ENCODE measurements around the gene SV2B. TPM values are rescaled to one million over a fixed set of nuclear protein-coding genes. Genes with fewer than 3 reads are reported as not detected.

Gene SV2B
- total RNA-seq, 1 experiment from 2014 or later = not detected

DNA sequence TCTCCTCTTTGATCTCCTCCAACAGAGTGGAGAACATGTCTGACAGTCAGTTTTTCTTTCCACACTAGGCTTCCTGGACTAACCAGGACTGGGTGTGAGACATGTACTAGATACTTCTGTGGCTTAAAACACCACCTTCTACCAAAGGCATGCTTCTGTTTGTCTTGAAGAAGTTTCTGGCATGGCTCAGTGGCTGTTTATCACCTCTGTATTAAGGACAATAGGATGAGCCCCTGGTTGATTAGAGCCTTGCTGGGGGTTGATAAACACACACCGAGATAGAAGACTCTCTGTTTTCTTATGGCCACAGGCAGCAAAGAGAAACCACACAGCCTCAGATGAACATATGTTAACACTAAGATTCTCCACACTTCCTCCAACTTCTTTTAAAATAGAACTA is 40.5 kb downstream of the SV2B start:
- H3K4me3 ChIP-seq (replicated peaks in 1 of 2; ENCODE audit: low read depth in 1 of 2, low read length in 2 of 2) = no peak overlapping the region
- no peak overlapping the region for H3K4me2 ChIP-seq (ENCODE audit: low read length)
- RAD21 ChIA-PET (ENCODE audit: low non-redundant PET in 1 of 2, low total read pairs in 2 of 2, uncharacterized antibody in 2 of 2, unreplicated experiment in 2 of 2) = no interaction called here
- intact Hi-C loops (cut with micrococcal nuclease) = no loop called here
- H3K27ac ChIP-seq (ENCODE audit: low read depth, low read length) = no peak overlapping the region
- ATAC-seq = no peak
- no TSS peak for BruUV-seq (replicated peaks)
- CTCF ChIA-PET = no interaction called here
- H3K9ac ChIP-seq (ENCODE audit: low read length) = no peak overlapping the region
- DNase-seq (ENCODE audit: low read depth, low spot score) = no peak
- POLR2A ChIA-PET = no interaction called here
- H2AFZ ChIP-seq (ENCODE audit: low read depth, low read length, poor library complexity, severe bottlenecking) = no peak overlapping the region
- H4K20me1 ChIP-seq (ENCODE audit: insufficient read depth) = no peaks in the 10 kb centered on the region
- H3K9me3 ChIP-seq (ENCODE audit: control insufficient read depth in 1 of 2, insufficient read depth in 1 of 2, low read depth in 1 of 2, low read length in 2 of 2) = no peaks in the 10 kb centered on the region
- TF ChIP-seq SIN3A (IDR thresholded peaks at IDR 0.05; ENCODE audit: low read depth) = no peak
- TF ChIP-seq, protein P1, sequence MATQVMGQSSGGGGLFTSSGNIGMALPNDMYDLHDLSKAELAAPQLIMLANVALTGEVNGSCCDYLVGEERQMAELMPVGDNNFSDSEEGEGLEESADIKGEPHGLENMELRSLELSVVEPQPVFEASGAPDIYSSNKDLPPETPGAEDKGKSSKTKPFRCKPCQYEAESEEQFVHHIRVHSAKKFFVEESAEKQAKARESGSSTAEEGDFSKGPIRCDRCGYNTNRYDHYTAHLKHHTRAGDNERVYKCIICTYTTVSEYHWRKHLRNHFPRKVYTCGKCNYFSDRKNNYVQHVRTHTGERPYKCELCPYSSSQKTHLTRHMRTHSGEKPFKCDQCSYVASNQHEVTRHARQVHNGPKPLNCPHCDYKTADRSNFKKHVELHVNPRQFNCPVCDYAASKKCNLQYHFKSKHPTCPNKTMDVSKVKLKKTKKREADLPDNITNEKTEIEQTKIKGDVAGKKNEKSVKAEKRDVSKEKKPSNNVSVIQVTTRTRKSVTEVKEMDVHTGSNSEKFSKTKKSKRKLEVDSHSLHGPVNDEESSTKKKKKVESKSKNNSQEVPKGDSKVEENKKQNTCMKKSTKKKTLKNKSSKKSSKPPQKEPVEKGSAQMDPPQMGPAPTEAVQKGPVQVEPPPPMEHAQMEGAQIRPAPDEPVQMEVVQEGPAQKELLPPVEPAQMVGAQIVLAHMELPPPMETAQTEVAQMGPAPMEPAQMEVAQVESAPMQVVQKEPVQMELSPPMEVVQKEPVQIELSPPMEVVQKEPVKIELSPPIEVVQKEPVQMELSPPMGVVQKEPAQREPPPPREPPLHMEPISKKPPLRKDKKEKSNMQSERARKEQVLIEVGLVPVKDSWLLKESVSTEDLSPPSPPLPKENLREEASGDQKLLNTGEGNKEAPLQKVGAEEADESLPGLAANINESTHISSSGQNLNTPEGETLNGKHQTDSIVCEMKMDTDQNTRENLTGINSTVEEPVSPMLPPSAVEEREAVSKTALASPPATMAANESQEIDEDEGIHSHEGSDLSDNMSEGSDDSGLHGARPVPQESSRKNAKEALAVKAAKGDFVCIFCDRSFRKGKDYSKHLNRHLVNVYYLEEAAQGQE (IDR thresholded peaks at IDR 0.05; ENCODE audit: low read depth) = no peak
- no peak for TF ChIP-seq ZFX (IDR thresholded peaks at IDR 0.05)
- no peak for TF ChIP-seq ZNF274 (IDR thresholded peaks at IDR 0.05; ENCODE audit: low read depth, low read length)
- TF ChIP-seq, protein P2, sequence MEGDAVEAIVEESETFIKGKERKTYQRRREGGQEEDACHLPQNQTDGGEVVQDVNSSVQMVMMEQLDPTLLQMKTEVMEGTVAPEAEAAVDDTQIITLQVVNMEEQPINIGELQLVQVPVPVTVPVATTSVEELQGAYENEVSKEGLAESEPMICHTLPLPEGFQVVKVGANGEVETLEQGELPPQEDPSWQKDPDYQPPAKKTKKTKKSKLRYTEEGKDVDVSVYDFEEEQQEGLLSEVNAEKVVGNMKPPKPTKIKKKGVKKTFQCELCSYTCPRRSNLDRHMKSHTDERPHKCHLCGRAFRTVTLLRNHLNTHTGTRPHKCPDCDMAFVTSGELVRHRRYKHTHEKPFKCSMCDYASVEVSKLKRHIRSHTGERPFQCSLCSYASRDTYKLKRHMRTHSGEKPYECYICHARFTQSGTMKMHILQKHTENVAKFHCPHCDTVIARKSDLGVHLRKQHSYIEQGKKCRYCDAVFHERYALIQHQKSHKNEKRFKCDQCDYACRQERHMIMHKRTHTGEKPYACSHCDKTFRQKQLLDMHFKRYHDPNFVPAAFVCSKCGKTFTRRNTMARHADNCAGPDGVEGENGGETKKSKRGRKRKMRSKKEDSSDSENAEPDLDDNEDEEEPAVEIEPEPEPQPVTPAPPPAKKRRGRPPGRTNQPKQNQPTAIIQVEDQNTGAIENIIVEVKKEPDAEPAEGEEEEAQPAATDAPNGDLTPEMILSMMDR (IDR thresholded peaks at IDR 0.05 in 2 of 3, conservative IDR thresholded peaks at IDR 0.05 in 1 of 3; ENCODE audit: borderline replicate concordance in 1 of 3, insufficient read depth in 1 of 3, low read depth in 2 of 3, low read length in 2 of 3) = no peak
- TF ChIP-seq RAD21 (IDR thresholded peaks at IDR 0.05; ENCODE audit: low read depth) = no peak
- no peak for TF ChIP-seq FOSL1 (IDR thresholded peaks at IDR 0.05; ENCODE audit: low read depth)
- no peak for TF ChIP-seq EZH2 (IDR thresholded peaks at IDR 0.05)
- peaks cover 30% of the 10 kb centered on the region for H3K27me3 ChIP-seq (ENCODE audit: insufficient read depth, low read length)
- no peaks in the 10 kb centered on the region for H3K4me1 ChIP-seq (ENCODE audit: control insufficient read depth in 1 of 2, insufficient read depth in 2 of 2, low read length in 2 of 2)
- H3K36me3 ChIP-seq (ENCODE audit: control insufficient read depth in 1 of 2, insufficient read depth in 2 of 2, low read length in 2 of 2) = no peaks in the 10 kb centered on the region
- H3K79me2 ChIP-seq (ENCODE audit: insufficient read depth, low read length) = no peaks in the 10 kb centered on the region
- no peaks in the 10 kb centered on the region for H3K9me2 ChIP-seq (ENCODE audit: insufficient read depth)
